HG03521 (cell line): Measurements from ENCODE around the gene HIC1.

ENCODE experiments used
- ATAC-seq: cut with Tn5 transposase; IDR thresholded peaks from one replicate; pipeline ENCODE4 v1.9.1; 2021; ENCODE audit warnings: mild to moderate bottlenecking, moderate library complexity; ENCODE audit not compliant: unreplicated experiment

Gene HIC1

DNA sequence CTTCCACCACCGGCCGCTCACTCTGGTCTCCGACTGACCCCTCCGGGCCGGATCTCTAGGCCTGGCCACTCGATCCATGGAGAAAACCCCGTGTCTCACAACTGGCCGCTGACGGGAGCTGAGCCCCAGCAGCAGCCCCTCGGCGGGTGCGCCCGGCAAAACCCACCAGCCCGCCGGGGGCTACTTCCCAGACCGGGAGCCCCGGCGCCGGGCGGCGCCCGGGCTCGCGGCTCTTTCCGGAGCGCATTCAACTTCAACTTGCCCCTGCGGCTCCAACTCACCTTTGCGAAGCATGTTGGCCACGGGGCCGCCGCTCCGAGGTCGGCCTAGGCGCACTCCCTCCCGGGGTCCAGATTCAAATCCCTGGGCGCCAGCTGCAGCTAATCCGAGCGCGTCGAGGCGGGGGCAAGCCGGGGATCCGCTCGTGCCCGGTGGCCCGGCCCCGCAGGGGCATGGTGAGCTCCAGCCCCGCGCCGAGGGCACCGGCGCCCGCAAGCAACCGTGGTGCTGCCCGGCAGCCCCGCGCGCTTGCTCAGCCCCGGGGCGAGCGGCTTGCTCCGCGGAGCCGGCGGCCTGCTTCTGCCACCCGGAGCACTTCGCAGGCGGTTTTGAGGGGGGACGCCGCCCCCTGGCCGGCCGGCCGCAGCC lies 30.2 kb upstream of the HIC1 start:
- ATAC-seq, result no peak

DNA sequence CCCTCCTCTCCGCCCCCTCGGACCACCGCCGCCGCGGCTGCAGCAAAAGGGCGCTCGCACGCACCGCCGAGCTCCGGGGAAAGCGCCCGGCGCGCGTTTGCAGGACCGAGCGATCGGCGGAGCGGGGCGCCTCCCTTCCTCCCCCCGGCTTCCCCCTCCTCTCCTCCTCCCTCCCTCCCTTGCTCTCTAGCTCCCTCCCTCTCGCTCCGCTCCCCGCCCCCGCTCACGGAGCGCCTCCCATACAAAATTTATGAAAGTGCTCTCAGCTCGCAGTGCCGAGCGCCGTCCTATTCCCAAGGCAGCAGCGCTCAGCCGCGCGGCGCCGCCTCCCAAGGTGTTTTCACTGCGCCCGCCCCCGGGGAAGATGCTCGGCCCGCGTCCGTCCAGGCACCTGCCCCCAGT lies 29.7 kb upstream of the HIC1 start, which contains the start of gene RTN4RL1:
Gene RTN4RL1, minus strand, starts transcription at position 115 of the 402 bp plus-strand sequence. CDS start 469 bp downstream, outside the sequence.
- no peak for ATAC-seq

DNA sequence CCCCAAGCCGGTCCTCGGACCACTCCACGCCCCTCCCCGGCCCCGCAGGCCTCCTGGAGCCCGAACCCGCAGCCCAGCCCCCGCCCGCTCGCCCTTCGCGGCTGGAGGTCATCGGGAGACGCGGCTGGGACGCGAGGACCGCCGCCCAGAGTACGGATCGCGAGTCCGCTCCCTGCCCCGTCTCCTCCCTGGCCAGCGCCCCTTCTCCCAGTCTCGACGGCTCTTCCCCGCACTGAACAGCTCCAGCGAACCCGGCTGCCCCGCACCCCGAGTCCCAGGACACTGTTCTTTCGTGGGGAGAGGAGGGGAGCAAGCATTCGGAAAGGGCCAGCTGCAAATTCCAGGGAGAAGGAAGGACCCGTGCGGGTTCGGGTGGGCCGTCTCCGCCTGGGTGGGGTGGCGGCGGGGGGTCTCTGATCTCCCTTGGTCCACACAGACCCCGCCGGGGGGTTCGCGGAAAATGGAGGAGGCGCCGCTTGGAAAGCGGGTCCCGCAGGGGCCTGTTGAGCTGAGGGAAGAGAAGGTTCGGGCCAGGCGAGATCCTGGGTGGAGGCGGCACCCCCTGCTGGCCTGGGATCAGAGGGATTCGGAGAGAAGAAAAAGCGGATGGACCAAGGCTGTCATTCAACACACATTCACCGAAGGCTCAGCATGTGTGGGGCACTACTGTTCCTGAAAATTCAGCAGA lies 29.1 kb upstream of the HIC1 start:
- ATAC-seq, result no peak

DNA sequence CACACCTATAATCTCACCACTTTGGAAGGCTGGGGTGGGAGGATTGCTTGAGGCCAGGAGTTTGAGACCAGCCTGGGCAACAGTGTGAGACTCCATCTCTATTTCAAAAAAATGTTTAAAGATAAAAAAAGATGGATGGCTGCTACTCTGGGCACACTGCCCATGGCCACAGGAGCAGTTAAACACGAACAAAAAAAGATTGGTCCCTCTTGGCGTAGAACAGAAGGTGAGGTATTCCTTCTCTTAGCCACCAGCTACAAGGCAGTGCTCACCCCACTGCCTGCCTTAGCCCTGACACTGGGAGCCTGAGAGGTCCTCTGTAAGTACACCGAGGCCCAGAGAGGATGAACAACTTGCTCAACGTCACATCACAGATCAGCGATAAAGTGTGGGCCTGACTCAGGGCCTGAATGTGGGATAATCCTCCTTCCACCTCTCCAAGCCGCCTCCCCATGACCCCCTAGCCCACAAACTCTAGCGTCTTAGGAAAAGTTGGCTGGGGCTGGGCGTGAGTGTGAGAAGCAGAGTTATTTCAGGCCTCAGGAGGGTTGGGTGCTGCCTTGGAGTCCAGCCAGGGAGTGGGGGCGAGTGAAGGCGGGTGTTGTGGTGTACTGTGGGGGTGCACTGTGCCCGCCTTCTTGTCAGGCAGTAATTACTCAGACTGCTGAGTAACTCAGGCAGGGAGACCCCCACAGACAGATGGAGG lies 27.2 kb upstream of the HIC1 start:
- ATAC-seq, result no peak

DNA sequence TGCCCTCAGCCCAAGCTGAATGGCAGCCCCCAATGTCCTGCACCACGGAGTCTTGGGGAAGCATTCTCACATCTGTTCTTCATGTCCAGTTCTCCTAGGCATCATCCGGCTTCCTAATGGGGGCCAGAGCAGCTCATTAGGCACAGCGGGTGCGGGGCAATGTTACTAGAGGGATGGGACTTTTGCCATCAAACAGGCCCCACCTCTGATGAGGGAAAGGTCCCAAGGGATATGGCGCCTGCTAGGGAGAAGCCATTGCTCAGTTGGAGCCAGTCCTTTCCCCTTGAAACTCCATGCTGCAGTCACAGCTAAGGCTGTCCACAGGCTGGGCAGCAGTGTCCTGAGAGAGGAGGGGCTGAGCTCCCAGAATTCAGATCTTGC lies 26.7 kb upstream of the HIC1 start:
- no peak for ATAC-seq

DNA sequence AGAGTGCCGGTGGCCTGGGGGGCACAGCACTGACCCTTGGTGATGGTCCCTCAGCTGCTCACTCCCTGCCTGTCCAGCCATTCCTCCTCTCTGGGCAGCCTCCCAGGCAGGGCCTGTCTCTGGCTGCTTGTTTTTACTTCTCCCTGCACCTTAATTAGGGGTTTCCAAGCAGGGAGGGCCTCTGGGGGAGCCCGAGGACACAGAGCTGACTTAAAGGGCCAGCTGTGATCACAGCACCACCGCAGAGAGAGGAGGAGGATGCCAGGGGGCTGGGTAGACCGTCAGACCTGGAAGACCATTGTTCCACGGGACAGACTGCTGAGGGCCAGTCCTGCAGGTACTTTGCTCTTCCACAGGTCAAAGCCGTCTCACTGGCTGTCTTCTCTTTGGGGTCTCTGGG lies 26.2 kb upstream of the HIC1 start:
- ATAC-seq, result no peak

DNA sequence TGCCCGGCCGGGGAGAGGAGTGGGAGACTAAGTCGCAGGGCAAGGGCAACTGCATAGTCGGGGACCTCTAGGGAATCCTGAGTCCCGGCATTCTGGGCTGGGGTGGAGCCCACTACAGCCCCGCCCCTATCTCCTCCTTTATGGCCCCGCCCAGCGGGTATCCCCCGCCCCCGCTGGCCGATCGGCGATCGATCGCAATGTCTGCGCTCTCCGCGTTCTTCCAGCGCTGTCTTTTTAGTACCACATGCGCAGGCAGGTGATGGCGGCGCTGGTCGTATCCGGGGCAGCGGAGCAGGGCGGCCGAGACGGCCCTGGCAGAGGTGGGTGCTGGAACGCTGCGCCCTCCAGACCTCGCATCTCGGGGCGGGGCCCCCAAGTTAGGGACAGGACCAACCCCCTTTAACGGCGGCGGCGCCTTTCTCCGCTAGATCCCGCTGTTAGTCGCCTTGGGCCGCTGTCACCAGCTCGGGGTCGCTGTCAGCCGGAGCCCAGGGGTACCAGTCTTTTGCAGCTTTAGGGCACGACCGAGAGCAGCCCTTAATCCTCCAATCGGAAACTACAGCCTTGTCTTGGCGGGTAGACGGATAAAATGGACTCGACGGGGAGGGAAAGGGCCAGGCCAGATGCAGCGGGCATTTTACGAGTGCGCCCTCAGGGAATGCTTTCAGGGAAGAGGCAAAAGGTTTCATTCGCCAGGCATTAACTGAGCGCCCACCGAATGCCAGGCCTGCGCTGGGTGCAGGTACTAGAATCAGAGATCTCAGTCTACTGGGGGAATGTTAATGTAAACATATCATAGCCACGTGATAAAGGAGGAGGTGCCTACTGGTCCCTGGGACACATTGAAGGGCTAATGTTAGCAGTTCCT lies 24.8 kb upstream of the HIC1 start, which contains the start of gene DPH1:
Gene DPH1, plus strand, starts transcription at position 243 of the 868 bp plus-strand sequence. Its CDS starts 17 bp downstream, at position 260.
- peak; percentile 63 for ATAC-seq

DNA sequence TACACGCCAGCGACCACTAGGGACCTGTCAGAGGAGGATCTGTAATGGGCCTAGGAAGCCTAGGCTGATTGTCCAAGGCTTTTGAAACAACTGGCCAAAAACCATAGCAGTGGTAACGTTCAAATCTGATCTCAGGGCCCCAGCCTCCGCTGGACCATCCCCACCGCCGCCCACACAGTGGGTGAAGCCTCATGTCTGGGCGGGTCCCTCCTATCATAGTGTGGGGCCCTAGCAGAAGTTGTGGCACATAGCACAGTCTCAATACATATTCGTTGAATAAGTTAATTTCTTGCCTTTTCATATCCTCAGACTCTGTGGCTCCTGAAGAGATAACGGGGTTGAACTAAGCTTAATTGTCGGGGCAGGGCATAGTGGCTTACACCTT lies 24.1 kb upstream of the HIC1 start:
- no peak for ATAC-seq

DNA sequence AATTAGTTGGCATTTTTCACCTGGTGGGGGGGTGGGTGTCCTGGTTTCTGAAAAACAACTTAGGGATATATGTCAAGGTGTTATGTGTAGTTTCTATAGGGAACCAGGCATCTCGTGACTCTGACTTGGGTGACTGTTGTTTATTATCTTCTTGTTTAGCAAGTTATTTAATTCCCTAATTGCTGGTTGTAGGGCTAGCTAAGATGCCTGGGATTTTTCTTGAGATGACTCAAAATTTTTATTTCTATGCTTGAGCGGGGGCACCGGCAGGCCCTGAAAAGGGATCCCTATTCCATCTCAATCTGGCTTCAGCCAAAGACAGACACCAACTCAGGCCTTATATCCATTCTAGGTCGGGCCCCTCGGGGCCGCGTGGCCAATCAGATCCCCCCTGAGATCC lies 21.8 kb upstream of the HIC1 start:
- ATAC-seq, result no peak

DNA sequence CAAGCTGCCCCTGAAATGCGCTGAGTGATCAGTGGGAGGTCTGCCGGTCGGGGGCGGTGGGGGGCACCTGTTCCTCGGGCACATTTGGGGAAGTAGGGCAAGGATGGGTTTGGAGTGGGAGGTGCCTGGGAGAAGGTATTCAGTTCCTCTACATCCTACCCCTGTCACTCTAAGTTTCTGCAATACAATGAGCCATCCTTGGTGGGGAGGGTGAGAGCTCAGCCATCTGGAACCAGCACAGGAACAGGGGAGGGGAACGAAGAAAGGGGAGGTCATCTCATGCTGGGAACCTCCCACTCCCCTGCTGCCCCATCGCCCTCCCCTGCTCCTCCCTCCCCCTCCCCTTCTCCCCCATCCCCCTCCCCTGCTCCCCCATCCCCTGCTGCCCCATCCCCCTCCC lies 20.7 kb upstream of the HIC1 start:
- no peak for ATAC-seq

DNA sequence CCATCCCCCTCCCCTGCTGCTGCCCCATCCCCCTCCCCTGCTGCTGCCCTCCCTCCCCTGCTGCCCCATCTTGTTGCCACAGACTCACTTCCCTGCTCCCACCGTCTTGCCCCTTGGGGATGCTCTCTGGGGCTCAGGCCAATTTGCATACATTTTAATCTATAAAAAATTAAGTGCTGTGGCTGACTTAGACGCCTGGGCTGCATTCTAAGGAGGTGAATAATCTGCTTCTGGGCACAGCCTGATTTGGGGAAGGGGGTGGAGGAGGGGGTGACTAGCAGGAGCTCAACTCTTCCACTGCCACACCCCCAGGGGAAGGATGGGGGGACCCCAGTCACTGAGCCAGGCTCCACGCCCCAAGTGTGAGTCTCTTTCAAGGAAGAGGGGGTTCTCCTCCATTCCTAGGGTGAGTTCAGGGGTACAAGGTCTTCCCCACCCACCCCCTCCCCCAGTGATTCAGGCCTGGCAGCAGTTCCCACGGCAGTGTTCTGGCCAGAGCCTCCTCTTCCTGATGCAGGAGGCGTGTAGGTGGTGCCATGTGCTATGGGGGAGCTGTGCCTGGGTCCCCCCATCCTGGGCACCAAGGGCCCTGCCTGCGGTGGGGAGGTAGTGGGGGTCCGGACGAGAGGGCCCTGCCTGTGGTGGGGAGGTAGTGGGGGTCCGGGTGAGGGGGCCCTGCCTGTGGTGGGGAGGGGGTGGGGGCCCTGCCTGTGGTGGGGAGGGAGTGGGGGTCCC lies 19.9 kb upstream of the HIC1 start:
- ATAC-seq, result no peak

DNA sequence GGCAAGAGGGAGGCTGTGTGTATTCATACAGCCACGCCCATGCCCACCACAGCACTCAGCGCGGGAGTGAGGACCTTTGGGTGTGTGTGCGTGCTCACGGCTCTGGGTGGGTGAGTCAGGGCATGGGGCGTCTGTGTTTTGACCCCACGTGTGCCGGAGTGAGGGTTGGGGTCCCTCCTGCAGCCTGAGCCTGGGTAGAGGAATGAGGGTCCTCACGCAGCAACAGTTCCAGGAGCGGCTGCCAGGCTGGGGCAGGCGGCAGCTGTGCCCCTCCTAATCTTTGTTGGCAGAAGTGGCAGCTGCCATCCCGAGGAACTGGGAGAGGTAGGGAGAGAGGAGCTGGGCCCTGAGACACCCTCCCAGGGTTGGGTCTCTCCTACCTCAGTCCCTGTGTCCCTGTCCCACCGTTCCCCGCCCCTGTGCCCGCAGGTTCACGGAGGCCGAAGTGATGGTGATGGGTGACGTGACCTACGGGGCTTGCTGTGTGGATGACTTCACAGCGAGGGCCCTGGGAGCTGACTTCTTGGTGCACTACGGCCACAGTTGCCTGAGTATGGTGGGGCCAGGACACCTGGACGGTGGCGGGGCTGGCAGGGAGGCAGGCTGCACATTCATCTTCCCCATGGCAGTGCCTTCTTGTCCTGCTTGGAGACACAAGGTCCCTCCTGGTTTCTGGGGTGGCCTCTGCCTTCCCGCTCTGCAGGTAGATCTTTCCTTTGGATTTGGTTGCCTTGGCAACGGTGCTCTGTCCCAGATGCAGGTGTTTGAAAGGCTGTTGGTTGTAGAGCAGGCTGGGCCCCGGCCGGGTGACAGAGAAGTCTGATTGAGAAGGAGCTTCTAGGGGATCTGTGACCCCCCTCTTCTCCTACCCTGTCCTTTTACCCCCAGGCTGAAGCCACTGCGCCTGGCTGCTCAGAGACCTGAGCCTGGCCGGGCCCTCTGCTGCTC lies 19.1 kb upstream of the HIC1 start:
- no peak for ATAC-seq

DNA sequence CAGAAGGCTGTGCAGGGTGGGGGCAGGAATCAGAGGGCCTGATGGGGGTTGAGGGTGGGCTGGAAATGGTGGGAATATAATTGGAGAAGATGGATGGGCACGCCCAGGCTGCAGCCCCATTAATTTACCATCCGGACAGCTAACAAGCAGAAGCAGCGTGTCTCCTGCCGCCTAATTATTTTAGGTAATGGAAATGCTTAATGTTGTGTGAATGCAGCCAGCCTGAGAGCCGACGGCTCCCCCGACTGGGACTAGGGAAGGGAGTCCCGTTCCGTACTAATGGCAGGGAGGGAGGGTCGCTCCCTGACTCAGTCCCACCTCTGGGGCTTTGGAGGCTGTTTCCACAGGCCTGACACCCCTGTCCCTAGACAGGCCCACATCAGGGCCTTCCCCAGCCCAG lies 17.7 kb upstream of the HIC1 start:
- no peak for ATAC-seq

DNA sequence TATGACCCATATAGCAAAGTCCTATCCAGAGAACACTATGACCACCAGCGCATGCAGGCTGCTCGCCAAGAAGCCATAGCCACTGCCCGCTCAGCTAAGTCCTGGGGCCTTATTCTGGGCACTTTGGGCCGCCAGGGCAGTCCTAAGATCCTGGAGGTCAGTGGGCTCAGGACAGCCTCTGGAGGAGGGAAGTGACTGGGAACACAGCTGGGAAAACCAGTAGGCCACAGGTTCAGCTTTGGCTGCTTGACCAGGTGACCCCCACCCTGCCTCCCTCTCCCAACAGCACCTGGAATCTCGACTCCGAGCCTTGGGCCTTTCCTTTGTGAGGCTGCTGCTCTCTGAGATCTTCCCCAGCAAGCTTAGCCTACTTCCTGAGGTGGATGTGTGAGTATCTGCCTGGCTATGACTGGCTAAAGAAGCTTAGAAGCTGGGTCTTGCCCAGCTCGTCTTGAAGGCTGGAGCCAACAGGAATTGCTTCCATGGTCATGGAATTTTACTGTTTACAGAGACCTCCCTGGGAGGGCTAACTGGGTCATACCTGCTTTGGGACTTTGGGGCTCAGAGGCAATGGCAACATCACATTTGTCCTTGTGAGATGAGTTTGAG lies 14.6 kb upstream of the HIC1 start:
- ATAC-seq, result no peak

DNA sequence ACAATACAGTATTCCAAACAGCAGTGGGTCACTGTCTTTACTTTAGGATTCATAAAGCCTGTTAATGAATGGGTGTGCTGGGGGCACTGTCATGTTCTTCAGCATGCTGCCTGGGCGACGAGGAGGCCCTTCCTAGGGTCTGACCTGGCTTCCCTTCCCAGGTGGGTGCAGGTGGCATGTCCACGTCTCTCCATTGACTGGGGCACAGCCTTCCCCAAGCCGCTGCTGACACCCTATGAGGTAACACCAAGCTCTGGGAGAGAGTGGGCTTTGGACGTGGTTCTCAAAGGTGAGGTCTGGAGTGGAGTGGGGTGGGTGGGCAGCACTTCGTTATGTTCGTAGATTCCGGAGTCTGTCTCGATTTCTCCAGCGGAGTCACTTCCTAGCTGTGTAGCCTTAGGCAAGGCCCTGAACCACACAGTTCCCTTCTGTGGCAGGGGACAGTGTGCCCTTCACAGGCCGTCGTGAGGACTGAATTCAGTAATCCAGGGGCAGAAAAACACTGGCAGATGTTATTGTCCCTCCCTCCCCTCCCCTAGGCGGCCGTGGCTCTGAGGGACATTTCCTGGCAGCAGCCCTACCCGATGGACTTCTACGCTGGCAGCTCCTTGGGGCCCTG lies 13.9 kb upstream of the HIC1 start:
- ATAC-seq, result no peak

DNA sequence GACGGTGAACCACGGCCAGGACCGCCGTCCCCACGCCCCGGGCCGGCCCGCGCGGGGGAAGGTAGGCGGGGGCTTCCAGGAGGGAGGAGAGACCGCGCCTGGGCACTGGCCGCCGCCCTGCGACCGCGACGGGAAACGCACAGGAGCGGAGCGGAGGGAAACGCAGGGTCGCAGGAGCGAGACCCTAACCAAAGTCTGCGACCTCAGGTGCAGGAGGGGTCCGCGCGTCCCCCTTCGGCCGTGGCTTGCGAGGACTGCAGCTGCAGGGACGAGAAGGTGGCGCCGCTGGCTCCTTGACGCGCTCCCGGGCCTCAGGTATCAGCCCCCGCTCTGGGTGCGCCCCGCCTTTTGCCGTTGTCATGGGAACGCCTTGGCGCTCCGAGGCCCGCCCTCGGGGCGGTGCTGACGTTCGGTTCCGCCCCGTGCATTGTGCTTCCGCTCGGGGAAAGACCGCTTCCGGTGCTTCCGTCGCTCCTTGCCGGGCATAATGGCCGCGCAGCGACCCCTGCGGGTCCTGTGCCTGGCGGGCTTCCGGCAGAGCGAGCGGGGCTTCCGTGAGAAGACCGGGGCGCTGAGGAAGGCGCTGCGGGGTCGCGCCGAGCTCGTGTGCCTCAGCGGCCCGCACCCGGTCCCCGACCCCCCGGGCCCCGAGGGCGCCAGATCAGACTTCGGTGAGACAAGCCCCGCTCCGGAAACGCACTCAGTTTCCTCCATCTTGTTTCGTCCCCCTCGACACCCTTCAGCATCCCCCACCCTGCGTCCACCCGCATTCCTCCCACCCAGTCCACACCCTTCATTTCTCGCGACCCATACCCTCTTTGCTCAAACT lies 13.1 kb upstream of the HIC1 start, which contains the start of gene OVCA2:
Gene OVCA2, plus strand, starts transcription at position 462 of the 829 bp plus-strand sequence. Its CDS starts 26 bp downstream, at position 488.
- ATAC-seq, result peak; percentile 93

DNA sequence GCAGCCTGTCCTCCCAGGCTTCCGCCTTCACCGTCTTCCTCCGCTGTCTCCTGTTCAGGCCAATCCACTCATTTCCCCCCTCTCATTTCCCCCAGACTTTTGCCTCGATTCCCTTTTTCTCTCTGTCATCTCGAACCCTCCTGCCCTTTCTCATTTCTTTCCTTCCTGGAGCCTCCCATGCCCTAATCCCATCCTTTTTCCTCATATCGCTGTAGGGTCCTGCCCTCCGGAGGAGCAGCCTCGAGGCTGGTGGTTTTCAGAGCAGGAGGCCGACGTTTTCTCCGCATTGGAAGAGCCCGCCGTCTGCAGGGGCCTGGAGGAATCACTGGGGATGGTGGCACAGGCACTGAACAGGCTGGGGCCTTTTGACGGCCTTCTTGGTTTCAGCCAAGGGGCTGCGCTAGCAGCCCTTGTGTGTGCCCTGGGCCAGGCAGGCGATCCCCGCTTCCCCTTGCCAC lies 12.5 kb upstream of the HIC1 start:
- ATAC-seq, result no peak
